Coronary artery (tissue), 2 donors: ENCODE data around the gene MUC6.

Experiments
- DNase-seq: peaks from one replicate; pipeline ENCODE4 v3.0.0-alpha.2; 2017; ENCODE audit warnings: low spot score
- H3K27ac ChIP-seq, 2 donors: fragments of 200-600 bp; sonication (generic); one replicate each; pipeline ENCODE4 v1.5.1; 2016 to 2019
- H3K4me3 ChIP-seq: fragments of 200-600 bp; sonication (generic); 2 replicates; pipeline ENCODE4 v1.5.1; 2016; ENCODE audit warnings: mild to moderate bottlenecking, moderate library complexity
- TF ChIP-seq, protein P1 (sequence below): fragments of 200-600 bp; sonication (generic); IDR thresholded peaks from one replicate; pipeline ENCODE4 v1.5.1; 2019; ENCODE audit warnings: antibody characterized with exemption

MUC6 gene

DNA sequence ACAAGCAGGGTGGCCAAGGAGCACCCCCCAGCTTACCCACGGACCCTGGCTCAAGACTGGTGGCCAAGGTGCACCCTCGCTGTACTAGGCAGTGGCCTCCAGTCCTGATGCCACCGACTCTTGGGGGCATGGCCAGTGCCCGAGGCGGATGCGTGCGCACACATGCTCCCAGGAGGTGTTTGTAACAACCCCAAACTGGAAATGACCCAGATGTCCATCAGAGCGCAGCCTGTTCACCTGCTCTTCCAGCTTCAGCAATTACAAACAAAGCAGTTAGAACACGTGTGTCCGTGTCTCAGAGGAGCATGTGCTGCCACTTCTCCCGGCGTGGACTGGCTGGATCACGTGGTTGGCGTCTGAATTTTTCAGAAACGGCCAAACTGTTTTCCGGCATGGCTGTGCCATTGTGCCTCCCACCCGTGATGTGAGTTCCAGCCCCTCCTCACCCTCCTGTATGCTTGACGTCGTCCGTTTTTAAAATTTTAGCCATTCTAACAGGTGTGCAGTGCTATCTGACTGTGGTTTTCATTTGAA lies 7.1 kb upstream of the MUC6 start:
- Histone ChIP-seq H3K4me3 (no peak overlapping the region), H3K27ac (no peak overlapping the region)
- TF ChIP-seq, protein P1, sequence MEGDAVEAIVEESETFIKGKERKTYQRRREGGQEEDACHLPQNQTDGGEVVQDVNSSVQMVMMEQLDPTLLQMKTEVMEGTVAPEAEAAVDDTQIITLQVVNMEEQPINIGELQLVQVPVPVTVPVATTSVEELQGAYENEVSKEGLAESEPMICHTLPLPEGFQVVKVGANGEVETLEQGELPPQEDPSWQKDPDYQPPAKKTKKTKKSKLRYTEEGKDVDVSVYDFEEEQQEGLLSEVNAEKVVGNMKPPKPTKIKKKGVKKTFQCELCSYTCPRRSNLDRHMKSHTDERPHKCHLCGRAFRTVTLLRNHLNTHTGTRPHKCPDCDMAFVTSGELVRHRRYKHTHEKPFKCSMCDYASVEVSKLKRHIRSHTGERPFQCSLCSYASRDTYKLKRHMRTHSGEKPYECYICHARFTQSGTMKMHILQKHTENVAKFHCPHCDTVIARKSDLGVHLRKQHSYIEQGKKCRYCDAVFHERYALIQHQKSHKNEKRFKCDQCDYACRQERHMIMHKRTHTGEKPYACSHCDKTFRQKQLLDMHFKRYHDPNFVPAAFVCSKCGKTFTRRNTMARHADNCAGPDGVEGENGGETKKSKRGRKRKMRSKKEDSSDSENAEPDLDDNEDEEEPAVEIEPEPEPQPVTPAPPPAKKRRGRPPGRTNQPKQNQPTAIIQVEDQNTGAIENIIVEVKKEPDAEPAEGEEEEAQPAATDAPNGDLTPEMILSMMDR: no peak
- no peak for DNase-seq

DNA sequence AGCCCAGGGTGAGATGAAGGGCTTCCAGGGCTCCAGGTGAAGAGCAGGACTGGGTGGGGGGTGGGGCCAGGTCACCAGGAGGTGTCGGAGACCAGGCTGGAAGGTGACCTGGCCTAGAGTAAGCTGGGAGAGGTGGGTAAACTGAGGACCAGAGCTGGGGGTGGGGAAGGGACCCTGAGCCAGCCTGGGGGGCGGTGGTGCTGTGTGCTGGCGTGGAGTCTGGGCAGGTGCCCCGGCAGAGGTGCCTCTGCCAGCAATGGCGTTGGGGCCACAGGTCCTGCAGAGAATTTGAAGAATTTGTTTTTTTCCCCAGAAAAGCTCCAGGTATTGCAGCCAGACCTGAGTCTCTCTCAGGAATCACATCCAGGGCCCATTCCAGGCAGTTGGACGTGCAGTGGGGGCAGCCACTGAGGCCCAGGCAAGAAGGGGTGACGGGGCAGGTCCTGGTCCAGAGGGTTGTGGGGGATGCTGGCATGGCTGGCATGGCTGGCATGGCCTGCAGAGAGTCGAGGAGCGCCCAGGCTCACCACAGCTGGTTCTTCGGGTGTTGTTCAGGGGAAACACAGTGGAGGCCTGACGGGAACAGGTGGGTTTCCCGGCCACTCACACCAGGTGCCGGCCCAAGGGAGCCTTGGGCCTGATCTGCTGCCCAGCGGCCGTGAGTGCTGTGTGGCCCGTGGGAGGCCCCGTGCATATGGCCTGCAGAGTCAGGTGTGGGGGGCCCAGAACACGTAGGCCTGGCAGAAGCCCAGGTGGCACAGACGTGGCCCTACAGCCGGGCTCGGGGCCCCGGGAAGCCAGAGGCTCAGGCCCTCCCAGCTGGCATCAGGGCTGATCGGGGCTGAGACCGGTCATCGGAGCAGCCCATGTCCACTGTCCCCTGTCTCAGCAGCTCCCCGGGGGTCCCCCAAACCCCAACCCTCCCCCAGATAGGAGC lies 6.4 kb upstream of the MUC6 start:
- no peak for DNase-seq
- Histone ChIP-seq H3K4me3 (no peak overlapping the region), H3K27ac (no peak overlapping the region)

DNA sequence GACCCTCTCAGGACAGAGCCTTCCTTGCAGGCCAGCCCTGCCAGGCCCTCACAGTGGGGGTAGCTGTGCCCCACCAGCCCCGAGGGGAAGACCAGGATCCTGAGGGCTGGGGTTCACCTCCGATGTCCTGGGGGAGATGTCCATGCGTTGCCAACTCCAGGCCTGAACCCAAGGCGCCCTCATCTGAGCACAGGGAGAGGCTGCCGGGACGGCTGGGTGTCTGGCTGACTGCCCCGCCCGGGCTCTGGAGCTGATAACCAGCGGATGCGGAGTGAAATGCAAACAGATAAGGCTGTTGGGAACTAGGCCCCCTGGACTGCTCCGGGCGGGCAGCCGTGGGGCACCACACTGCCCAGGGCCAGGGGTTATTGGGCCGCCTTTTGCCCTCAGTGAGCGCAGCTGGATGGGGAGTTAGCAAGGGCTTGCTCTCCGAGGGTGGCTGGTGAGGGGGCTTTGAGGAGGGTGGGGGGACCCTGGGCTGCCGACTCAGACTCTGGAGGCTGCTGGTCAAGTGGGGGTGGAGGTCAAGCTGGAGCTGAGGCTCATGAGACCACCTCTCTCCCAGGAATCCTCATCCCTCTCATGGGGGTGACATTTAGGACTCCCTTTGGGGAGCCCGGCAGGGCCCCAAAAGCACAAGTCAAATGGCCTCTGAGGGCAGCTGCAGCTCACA lies 5.6 kb upstream of the MUC6 start:
- Histone ChIP-seq H3K27ac (no peak overlapping the region), H3K4me3 (no peak overlapping the region)
- no peak for DNase-seq
- TF ChIP-seq, protein P1: no peak

More for the DNA sequence above, 6.4 kb upstream of the MUC6 start:
- TF ChIP-seq, protein P1: no peak

DNA sequence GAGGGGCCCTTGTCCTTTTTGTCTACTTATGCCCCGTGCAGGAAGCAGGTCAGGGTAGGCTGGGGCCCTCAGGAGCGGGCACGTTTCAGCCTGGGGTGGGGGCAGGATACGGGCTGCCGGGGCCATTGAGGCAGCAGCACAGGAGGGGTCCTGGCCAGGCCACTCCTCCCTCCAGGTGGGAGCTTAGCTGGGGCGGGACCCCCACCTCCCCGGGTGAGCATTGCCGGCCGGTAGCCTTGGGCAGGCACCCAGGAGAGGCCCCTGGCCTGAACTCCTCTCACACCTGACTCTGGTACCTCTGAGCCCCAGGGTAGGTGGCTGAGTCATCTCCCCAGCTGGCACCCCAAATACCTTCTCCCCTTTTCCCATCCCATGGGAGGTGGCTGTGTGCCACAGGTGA lies 5.0 kb upstream of the MUC6 start:
- TF ChIP-seq, protein P1: no peak
- Histone ChIP-seq H3K4me3 (no peak overlapping the region), H3K27ac (no peak overlapping the region)
- DNase-seq: no peak

DNA sequence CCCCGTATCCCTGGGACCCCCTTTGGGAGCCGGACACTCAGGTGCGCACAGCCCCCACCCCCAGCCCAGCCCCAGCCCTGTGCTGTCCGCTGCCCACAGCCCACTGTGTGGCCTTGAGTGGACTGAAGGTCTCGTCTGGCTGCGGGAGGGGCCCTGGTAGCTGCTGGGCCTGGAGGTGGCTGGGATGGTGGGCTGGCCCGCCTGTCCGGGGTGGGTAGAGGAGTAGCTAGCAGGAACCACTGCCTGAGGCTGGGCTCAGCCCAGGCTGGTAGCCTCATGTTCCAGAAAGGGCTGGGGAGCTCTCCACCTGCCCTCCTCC lies 4.6 kb upstream of the MUC6 start:
- no peak overlapping the region for H3K27ac ChIP-seq
- DNase-seq: no peak
- TF ChIP-seq, protein P1: no peak
- no peak overlapping the region for H3K4me3 ChIP-seq

DNA sequence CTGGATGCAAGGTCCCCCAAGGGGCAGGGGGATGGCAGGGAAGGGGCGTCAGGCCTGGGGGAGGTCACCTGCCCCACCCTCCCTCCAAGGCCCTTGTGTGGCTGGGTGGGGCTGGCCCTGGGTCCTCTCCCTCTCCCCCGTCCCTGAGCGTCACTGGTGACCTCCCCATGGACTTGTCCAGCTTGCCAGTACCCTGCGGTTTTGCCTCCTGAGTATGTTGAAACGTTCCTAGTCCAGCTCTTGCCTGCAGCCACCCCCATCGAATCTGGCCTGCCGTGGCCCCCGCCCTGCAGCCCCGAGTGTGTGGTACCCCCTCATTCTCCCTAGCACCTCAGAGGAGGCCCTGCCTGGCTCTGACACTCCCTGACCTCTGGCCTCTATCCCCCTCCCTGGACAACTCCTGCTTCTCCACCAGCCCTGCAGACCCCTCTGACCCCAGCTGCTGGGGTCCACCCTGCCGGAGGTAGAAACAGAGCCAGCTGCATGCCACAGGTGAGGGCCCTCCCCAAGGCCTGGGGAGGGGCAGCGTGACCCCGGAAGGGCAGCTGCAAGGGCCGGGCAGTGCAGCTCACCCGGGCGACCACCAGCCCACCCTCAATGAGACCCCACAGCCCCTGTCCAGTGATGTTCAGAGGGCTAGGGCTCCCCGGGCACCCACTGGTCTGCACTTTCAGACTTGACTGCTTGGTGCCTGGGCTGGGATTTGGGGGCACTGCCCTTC lies 4.1 kb upstream of the MUC6 start:
- H3K27ac ChIP-seq: no peak overlapping the region
- H3K4me3 ChIP-seq: no peak overlapping the region
- TF ChIP-seq, protein P1: no peak
- no peak for DNase-seq
